OCI-LY7 (cell line): ENCODE measurements around the gene GALNT9.

Experiments
- CTCF ChIP-seq: fragments of 200-600 bp; sonication (generic); conservative IDR thresholded peaks from 2 replicates; pipeline ENCODE4 v1.5.1; 2014; ENCODE audit warnings: mild to moderate bottlenecking, antibody characterized with exemption, low read length, moderate library complexity, mixed read lengths
- EZH2phosphoT487 ChIP-seq: fragments of 200-600 bp; sonication (generic); IDR thresholded peaks from 2 replicates; pipeline ENCODE4 v1.6.1; 2018; ENCODE audit warnings: low read depth, borderline replicate concordance, mild to moderate bottlenecking, mixed run types, antibody characterized with exemption, low read length, moderate library complexity, mixed read lengths

DNA sequence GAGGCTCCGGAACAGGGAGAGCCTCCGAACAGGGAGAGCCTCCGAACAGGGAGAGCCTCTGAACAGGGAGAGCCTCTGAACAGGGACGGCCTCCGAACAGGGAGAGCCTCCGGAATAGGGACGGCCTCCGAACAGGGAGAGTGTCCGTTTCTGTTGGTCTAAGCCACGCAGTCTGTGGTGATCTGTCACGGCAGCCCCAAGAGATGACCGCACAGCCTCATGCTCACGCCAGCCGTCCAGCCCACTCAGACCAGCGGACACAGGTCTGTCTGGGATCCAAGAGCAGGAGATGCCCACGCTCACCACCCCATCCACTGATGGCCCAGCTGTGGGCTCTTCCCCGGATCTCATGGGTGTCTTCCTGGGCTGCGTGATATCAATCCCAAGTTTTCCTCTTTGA, 33.3 kb downstream of the GALNT9 start:
- TF ChIP-seq CTCF, result no peak
- no peak for TF ChIP-seq EZH2phosphoT487
